ENCODE results near the gene RAB3GAP2. TPM values are rescaled to one million over a fixed set of nuclear protein-coding genes. Genes with fewer than 3 reads are reported as not detected.
"Not testable (repeated sequence)": the region's sequence is repeated elsewhere in the genome, so short reads cannot be mapped to it uniquely, and the experiment has no call there.

The RAB3GAP2 gene
- total RNA-seq, 1 donor from 2014 or later, result 49.2 TPM

DNA sequence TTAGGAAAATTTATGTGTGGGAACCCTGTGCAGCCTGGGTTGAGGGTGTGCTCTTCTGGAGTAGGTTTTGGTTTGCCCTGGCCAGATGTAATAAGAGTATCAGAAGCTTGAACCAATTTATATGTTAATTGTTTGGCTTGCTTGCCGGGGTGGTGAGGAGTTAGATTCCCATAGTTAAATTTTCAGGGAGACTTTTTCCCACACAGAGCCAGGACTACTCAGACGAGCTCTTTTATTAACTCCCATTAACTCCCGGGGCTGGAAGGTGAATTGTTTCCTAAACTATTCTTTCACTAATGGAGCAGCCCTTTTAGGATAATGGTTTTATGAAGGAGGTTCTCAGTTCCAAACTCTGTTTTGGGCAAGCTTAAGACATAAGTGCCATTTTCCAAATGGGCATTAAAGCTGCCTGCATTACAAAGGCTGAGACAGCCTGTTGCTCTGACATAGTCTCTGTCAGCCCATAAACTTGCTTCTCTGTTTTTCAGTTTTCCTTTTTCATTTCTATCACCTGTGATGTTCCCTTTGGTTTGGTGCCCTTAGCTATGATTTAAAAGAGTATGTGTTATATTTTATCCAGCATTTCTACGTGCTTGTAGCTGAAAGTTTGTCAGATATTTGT, 18.0 kb upstream of the RAB3GAP2 start:
- intact Hi-C loops (cut with DNase I), result no loop called here
- ATAC-seq (no peak), DNase-seq (ENCODE audit: low spot score) (no peak)

- no peak for DNase-seq (ENCODE audit: low spot score)
- ATAC-seq, result no peak
- intact Hi-C loops (cut with DNase I), result no loop called here
These were observed 14.9 kb upstream of the RAB3GAP2 start for GRCh38 chr1:220287129-220287528.

DNA sequence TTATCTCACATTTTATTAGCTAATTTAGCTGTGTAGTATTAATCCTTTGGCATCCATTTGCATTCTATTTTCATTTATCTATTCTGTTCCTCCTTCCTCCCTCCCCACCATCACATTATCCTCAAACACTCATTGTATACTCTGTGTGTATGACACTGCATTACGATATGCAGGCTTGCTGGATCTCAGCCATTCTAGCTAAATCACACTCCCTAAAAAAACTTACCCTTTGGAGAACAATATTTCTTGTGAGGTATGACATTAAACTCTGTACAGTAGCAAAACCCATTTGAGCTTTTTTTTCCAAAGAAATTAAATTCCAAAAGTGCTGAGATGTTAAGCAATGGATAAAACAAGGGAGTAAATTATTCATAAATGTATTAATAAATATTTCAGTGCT, 11.4 kb upstream of the RAB3GAP2 start:
- ATAC-seq (no peak), DNase-seq (ENCODE audit: low spot score) (no peak)

DNA sequence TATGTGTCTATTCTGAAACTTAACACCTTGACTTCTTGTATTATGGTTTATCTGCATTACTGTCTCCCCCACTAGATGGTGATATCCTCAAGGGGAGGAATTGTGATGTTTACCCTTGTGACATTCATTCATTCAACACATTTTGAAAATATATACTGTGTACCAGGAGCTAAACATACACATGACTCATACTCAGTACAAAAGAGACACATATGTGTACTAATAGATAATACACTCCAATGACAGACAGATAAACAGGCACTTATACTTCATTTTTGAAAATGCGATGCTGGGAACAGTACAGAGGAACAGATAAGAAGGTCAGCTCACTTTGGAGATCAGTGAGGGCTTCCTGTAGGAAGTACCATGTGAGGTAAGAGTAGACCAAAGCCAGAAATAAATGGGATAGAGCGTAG, 8.9 kb upstream of the RAB3GAP2 start:
- intact Hi-C loops (cut with DNase I), result no loop called here
- DNase-seq (ENCODE audit: low spot score), result no peak
- no peak for ATAC-seq

More for the DNA sequence above, 11.4 kb upstream of the RAB3GAP2 start:
- intact Hi-C loops (cut with DNase I), result no loop called here

GRCh38 chr1:220280249-220280648, 8.0 kb upstream of the RAB3GAP2 start:
- DNase-seq (ENCODE audit: low spot score) (no peak), ATAC-seq (no peak)
- intact Hi-C loops (cut with DNase I), result no loop called here

GRCh38 chr1:220278991-220279390, 6.7 kb upstream of the RAB3GAP2 start:
- ATAC-seq (no peak), DNase-seq (ENCODE audit: low spot score) (no peak)
- intact Hi-C loops (cut with DNase I), result no loop called here

DNA sequence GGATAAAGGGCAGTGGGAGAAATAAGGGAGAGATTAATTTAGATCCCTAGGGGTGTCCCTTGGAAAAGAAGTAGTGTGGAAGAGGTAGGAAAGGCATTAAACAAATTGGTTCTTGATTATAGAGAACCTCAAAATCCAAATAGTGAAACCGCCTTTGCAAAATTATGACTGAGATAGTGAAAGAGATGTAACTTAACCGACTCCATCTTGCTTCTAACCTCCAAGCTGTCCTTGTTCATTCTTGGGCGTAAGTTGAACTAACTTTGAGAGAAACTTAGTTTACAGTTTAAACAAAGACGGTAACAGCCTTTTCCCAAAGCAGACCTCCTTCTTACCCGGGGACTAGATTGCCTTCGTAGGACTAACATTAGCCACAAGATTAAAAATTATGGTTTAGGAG, 3.2 kb upstream of the RAB3GAP2 start:
- DNase-seq (ENCODE audit: low spot score), result no peak
- intact Hi-C loops (cut with DNase I), result no loop called here
- ATAC-seq, result no peak

GRCh38 chr1:220274251-220274855, 2.1 kb upstream of the RAB3GAP2 start:
- DNase-seq (ENCODE audit: low spot score) (no peak), ATAC-seq (no peak)
- intact Hi-C loops (cut with DNase I), result no loop called here

DNA sequence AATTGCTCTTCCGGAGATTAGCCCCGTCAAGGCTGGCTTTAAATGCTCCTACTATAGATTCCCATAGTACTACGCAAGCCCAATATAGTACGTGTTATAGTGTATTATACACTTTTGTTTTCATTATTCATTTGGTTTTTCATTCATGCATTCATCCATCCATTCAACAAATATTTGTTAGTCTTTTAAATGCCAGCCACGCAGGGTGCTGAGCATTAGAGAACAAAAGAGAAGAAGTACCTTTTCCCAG, 513 bp upstream of the RAB3GAP2 start:
- intact Hi-C loops (cut with DNase I), result no loop called here
- ATAC-seq (no peak), DNase-seq (ENCODE audit: low spot score) (no peak)

- ATAC-seq, result peak; percentile 32
- no peak for DNase-seq (ENCODE audit: low spot score)
- intact Hi-C loops (cut with DNase I), result no loop called here
These were observed 577 bp downstream of the RAB3GAP2 start for GRCh38 chr1:220271706-220272046.

- ATAC-seq, result no peak
- no peak for DNase-seq (ENCODE audit: low spot score)
- intact Hi-C loops (cut with DNase I), result no loop called here
These were observed 3.2 kb downstream of the RAB3GAP2 start for GRCh38 chr1:220269036-220269435.

GRCh38 chr1:220267630-220268029, 4.6 kb downstream of the RAB3GAP2 start:
- no peak for ATAC-seq
- DNase-seq (ENCODE audit: low spot score), result no peak
- intact Hi-C loops (cut with DNase I), result no loop called here

GRCh38 chr1:220260228-220260627, 12.0 kb downstream of the RAB3GAP2 start:
- intact Hi-C loops (cut with DNase I); DNase-seq (ENCODE audit: low spot score); ATAC-seq: not testable (repeated sequence)

- ATAC-seq; intact Hi-C loops (cut with DNase I); DNase-seq (ENCODE audit: low spot score): not testable (repeated sequence)
These were observed 12.5 kb downstream of the RAB3GAP2 start for GRCh38 chr1:220259756-220260155.

DNA sequence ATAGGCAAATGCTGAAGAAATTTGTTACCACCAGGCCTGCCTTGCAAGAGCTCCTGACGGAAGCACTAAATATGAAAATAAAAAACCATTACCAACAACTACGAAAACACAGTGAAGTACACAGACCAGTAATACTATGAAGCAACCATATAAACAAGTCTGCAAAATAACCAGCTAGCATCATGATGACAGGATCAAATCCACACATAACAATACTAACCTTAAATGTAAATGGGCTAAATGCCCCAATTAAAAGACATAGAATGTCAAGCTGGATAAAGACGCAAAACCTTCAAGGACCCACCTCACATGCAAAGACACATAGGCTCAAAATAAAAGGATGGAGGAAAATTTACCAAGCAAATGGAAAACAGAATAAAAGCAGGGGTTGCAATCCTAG, 16.1 kb downstream of the RAB3GAP2 start:
- ATAC-seq; intact Hi-C loops (cut with DNase I); DNase-seq (ENCODE audit: low spot score): not testable (repeated sequence)

DNA sequence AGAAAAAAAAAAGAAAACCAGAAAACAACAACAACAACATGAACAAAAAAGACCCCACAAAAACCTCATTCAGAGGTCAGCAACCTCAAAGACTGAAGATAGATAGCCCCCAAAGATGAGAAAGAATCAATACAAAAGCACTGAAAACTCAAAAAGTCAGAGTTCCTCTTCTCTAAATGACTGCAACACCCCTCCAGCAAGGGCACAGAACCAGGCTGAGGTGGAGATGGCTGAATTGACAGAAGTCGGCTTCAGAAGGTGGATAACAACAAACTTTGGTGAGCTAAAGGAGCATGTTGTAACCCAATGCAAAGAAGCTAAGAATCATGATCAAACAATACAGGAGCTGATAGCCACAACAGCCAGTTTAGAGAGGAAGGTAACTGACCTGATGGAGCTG, 17.0 kb downstream of the RAB3GAP2 start:
- DNase-seq (ENCODE audit: low spot score), result no peak
- intact Hi-C loops (cut with DNase I), result no loop called here
- no peak for ATAC-seq

GRCh38 chr1:220253290-220253689, 19.0 kb downstream of the RAB3GAP2 start:
- ATAC-seq, result peak; percentile 83
- DNase-seq (ENCODE audit: low spot score); intact Hi-C loops (cut with DNase I): not testable (repeated sequence)

GRCh38 chr1:220251272-220251671, 21.0 kb downstream of the RAB3GAP2 start:
- intact Hi-C loops (cut with DNase I), result no loop called here
- ATAC-seq (no peak), DNase-seq (ENCODE audit: low spot score) (no peak)

GRCh38 chr1:220250681-220251080, 21.6 kb downstream of the RAB3GAP2 start:
- intact Hi-C loops (cut with DNase I), result no loop called here
- DNase-seq (ENCODE audit: low spot score), result no peak
- ATAC-seq, result no peak

DNA sequence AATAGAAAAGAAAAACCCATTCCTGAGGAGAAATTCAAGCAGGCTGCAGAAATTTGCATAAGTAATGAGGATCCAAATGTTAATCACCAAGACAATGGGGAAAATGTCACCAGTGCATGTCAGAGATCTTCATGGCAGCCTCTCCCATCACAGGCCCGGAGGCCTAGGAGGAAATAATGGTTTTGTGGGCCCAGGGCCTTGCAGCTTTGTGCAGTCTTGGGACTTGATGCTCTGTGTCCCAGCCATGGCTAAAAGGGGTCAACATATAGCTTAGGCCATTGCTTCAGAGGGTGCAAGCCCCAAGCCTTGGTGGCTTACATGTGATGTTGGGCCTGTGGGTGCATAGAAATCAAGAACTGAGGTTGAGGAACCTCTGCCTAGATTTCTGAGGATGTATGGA, 22.7 kb downstream of the RAB3GAP2 start:
- DNase-seq (ENCODE audit: low spot score) (no peak), ATAC-seq (no peak)
- intact Hi-C loops (cut with DNase I), result no loop called here

- ATAC-seq; intact Hi-C loops (cut with DNase I); DNase-seq (ENCODE audit: low spot score): not testable (repeated sequence)
These were observed 23.5 kb downstream of the RAB3GAP2 start for GRCh38 chr1:220248715-220249265.
